ENCODE measurements around the gene SUSD4.

SUSD4 gene

DNA sequence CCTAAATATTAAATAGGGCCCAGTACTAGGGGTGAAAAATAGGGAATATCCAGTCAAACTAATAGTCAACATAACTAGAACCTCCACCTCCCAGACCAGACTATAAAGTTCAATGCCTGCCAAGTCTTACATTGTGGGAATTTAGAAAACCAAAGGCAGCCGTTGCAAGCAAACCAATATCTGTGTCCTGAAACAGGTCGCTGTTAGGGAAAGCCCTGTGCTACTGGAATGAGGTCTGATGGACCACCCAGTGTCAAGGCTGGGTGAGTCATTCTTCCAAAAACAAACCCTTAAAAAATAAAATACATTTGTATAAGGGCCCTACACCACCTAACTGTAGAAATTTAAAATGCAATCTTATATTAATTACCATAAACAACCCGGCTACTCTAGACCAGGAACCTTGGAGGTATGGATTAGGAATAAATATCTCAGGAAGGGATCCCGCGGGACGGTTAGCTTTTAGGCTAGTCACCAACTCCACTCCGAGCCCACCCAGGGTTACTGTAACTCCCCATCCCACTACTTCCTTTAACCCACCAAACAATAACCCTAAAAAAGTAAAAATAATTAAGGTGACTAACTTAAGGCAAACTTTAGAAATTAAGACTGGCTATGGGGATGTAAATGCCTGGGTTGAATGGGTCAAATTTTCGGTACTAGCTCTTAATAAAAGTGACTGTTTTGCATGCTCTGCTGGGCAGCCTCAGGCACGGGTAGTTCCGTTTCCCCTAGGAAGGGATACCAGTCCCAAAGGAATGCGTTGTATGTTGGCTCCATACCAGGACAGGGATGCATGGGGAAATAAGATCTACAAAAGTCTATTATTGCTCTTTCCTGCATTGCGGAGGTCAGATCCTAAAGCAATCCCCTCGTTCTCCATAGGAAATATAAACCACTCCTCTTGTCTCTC, 155.6 kb downstream of the SUSD4 start:
- no peak for DNase-seq

GRCh38 chr1:223207293-223208066, 156.5 kb downstream of the SUSD4 start:
- no peak for DNase-seq

DNA sequence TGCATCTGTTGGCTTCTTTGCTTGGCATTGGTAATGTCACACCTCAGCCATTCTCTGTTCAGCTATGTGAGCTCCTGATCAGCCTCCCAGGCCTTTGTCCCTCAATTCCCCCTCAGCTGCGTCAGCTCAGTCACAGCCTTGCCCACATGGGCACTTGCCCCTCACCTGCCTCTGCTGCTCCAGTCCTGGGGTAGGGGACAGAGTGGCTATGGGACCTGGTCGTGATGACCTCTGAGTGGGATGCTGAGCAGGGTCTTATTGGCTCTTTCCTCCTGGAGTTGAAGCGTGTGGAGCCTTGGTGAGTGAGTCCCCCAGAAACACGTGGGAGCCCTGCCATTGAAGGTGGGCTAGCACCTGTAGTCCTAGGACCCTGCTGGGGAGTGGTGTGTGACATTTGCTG, 159.6 kb downstream of the SUSD4 start:
- DNase-seq, result no peak

GRCh38 chr1:223203694-223204093, 160.3 kb downstream of the SUSD4 start:
- DNase-seq, result no peak

- no peak for DNase-seq
Measured at GRCh38 chr1:223203034-223203408, 161.0 kb downstream of the SUSD4 start.

- no peak for DNase-seq
Measured at GRCh38 chr1:223202376-223203033, 161.5 kb downstream of the SUSD4 start.

- no peak for DNase-seq
Measured at GRCh38 chr1:223201967-223202366, 162.0 kb downstream of the SUSD4 start.

DNA sequence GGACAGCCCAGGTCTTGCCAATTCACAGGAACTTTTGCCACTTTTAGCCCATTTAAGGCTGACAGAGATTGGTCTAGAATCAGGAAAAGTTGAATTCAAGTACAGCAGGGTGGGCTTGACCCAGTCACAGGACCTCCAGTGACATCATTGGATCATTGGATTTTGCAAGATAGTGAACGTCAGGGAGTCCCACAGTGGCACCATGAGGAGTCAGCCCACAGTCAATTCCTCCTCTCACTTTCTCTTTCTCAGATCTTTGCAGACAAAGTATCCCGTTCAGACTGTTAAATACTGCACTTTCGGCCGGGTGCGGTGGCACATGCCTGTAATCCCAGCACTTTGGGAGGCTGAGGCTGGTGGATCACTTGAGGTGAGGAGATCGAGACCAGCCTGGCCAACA, 163.1 kb downstream of the SUSD4 start:
- DNase-seq, result no peak

DNA sequence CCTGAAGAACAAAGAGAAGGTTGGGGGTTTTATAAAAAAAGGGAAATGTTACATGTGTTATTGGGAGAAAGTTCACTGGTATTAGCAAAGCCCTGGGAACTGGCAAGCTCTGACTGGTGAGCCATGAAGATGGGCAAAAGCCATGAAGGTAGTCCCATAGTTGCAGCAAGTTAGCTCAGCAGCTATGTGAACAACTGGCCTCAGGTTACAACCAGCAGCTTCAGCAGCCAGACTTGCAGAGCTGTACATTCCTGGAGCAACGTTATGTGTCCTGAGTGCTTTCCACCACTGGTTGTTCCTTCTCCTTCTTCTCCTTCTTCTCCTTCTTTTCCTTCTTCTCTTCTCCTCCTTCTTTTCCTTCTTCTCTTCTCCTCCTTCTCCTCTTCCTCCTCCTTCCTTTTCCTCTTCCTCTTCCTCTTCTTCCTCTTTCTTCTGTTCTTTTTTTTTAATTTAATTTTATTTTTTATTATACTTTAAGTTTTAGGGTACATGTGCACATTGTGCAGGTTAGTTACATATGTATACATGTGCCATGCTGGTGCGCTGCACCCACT, 164.8 kb downstream of the SUSD4 start:
- DNase-seq, result no peak

DNA sequence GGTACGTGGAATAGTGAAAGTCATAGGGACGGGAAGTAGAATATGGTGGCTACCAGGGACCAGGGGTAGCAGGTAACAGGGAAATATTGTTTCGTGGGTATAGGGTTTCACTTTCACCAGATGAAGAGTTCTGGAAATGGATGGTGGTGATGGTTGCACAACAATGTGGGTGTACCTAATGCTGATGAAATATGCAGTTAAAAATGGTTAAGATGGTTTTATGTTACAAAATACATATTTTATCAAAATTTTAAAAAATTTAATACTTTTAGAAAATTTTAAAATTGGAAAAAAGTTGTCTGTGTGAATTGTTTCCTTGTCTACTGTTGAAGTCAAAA, 165.4 kb downstream of the SUSD4 start:
- DNase-seq, result no peak

DNA sequence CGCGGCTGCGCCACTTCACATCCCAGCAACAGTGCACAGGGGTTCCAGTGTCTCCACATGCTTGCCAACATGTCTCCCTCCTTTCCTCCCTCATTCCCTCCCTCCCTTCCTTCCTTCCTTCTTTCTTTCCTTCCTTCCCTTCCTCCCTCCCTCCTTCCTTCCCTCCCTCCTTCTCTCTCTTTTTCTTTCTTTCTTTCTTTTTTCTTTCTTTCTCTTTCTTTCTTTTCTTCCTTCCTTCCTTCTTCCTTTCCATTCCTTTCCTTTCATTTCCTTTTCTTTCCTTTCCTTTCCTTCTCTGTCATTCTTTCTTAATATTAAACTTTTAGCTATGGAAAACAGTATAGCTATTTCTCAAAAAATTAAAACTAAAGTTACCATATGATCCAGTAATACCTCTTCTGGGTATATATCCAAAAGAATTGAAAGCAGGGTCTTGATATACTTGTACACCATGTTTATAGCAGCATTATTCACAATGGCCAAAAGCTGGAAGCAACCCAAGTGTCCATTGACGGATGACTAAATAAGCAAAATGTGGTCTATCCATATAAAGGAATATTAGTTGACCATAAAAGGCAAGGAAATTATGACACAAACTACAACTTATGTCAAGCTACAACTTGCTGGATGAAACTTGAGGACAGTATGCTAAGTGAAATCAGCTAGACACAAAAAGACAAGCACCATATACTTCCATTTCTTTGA, 165.9 kb downstream of the SUSD4 start:
- DNase-seq, result no peak

DNA sequence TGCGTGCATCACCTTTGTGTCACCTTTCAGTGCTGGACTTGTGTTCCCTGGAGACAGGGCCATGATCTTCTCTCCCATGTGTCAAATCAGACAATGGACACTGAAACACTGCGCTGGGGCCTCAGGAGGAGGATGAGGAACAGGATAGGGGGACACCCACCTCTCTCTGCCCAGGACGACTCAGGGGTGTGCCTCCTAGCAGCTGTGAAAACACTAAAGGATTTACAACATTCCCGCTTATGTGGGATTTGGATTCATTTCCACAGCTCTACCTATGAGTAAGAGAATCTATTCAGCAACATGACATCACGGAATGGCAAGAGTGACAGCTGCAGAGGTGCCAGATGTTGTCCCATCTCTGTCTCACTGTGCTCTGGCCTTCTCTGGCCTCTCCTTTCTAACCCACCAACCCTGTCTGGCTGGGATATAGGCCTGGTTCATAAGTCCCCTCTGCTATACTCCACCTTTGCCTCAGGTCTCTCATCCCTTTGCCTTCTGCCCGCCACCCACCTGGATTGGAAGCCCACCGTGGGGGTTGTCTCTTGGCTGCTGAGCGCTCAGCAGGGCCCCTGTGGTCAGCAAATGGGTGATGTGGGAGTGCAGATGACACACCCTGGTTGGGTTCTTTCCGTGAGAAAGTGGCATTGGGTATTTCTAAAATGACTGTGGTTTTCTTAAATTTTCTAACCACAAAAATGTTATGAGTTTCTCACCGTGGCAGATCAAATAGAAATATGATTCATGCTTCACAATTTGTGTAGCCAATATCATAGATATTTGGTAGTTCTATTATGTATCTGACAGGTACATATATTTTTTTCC, 173.9 kb downstream of the SUSD4 start:
- no peak for DNase-seq

DNA sequence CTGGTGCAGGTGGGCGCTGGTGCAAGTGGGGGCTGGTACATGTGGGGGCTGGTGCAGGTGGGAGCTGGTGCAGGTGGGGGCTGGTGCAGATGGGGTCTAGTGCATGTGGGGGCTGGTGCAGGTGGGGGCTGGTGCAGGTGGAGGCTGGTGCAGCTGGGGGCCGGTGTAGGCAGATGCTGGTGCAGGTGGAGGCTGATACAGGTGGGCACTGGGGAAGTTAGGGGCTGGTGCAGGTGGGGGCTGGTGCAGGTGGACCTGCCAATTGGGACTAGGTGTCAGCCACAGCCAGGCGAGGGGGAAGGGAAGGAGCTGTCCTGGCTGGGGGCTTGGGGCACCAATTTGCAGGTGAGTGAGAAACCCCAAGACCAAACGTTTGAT, 174.5 kb downstream of the SUSD4 start:
- no peak for DNase-seq

- DNase-seq, result no peak
Measured at GRCh38 chr1:223188618-223189356, 175.2 kb downstream of the SUSD4 start.

DNA sequence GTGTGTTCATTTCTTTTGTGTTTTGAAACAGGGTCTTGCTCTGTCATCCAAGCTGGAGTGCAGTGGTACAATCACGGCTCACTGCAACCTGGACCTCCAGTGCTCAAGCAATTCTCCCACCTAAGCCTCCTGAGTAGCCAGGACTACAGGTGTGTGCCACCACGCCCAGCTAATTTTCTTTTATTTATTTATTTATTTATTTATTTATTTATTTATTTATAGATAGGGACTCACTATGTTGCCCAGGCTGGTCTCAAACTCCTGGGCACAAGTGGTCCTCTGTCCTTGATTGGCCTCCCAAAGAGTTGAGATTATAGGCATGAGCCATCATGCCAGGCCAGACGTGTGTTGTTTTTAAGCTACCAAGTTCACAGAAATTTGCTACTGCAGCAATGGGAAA, 177.2 kb downstream of the SUSD4 start:
- no peak for DNase-seq

DNA sequence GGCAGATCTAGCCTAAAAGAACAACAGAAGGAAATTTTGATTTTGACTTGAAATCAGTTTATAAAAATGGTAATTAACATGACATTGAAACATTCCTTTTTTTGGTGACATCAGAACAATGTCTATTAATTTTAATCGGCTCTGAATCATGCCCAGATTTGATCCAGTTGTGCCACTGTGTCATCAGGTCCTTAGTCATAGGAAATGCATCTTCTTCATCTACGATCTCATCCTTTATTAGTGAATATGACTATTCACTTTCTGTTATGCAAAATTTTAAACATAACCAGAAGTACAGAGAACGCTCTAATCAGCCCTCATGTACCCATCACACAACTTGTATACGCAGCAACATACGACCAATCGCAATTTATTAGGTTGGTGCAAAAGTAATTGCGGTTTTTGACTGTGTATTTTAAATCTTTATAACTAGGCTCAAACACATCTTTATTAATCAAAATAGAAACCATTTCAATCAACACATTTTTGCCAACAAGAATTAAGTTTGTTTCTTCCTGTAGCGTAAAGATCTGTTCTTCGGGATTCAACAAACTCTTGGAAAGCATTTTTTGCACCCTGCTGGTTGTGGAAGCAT, 180.6 kb downstream of the SUSD4 start:
- no peak for DNase-seq

GRCh38 chr1:223180731-223181321, 183.2 kb downstream of the SUSD4 start:
- DNase-seq, result peak in 1 of 2 donors; percentile 50

DNA sequence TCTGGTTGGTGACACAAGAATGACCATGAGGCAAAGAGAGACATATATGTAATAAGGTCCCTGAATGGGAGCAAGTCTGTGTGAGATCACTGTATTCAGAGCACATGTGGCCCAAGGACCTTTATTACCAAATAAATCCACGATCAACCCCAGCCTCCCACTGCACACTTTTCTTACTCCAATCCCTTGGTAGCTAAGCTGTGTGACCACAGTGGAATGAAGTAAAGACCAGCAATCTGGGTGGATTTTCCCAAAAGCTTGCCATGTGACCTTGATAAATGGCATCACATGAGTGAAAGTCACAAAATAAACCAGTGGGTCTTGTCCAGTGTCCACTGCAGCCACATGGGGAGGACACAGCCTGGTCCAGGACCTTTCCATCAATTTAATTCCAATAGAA, 184.2 kb downstream of the SUSD4 start:
- DNase-seq, result no peak

DNA sequence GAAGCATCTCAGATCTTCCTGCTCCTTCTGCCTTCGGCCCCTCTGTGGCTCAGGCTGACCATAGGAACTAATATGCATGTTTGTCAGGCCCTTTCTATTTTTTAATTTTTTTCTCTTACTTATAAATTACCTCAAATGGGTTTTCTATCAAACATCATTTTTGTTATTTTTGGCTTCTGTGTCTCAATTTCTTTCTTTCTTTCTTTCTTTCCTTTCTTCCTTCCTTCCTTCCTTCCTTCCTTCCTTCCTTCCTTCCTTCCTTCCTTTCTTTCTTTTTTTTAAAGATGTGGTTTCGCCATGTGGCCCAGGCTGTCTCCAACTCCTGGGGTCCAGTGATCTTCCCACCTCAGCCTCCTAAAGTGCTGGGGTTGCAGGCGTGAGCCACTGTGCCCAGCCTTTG, 184.7 kb downstream of the SUSD4 start:
- no peak for DNase-seq

DNA sequence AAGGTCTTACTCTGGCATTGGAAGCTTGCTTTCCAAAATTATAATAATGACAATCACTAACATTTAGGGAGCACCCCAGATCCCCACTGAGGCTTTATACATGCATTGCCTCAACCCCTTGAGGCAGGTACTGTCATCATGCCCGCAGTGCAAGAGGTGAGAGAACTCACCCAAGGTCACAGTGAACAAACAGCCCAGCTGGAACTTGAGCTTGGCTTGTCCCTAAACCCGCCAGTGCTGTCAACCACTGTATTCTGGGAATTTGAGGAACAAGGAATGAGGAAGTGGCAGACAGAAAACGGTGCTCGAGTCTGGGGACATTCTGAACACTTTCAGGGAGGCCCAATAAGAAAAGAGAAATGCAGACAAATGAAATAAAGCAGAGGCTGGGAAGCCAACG, 186.3 kb downstream of the SUSD4 start:
- DNase-seq, result peak; percentile 5 to 26

All from hippocampal formation (tissue), 2 donors.